Ecto neural progenitor cell (in vitro differentiated cells): ENCODE measurements around the gene DPEP1.
"Not testable (repeated sequence)": the region's sequence is repeated elsewhere in the genome, so short reads cannot be mapped to it uniquely, and the experiment has no call there.

Experiments
- DNase-seq: peaks from one replicate; pipeline ENCODE4 v3.0.0-alpha.2; 2018; ENCODE audit warnings: low spot score

The DPEP1 gene

DNA sequence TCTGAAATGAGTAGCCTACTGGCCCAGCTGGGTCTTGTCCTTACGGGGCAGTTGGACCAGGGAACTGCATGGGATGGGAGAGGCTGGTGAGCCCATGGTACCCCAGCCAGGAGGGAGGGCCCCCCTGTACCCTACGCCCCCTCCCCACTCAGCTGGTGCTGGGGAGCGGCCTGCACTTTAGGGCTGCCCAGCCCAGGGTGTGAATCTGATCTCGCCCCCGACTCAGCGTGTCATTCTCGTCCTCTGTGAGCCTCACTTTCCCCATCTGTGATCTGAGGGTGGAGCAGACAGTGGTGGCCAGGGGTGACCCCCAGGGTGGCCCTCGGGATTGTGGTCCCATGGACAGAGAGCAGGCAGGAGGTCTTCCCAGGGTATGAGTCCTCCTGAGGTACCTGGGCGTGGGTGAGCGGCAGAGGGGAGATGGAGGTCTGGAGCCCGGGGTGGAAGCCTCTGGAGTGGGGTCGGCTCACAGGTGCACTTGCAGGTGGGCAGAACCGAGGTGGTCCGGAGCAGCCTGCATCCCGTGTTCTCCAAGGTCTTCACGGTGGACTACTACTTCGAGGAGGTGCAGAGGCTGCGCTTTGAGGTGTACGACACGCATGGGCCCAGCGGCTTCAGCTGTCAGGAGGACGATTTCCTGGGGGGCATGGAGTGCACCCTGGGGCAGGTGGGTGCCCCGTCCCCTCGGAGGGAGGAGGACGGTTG is 36.2 kb upstream of the DPEP1 start:
- no peak for DNase-seq

DNA sequence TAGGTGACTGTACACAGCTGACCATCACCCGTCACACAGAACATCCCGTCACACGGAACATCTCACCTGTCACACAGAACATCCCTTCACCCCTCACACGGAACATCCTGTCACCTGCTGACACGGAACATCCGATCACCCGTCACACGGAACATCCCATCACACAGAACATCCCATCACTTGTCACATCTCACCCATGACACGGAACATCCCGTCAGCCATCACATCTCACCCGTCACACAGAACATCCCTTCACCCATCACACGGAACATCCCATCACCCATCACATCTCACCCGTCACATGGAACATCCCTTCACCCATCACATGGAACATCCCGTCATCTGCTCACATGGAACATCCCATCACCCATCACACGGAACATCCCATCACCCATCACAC is 34.1 kb upstream of the DPEP1 start:
- DNase-seq = no peak

DNA sequence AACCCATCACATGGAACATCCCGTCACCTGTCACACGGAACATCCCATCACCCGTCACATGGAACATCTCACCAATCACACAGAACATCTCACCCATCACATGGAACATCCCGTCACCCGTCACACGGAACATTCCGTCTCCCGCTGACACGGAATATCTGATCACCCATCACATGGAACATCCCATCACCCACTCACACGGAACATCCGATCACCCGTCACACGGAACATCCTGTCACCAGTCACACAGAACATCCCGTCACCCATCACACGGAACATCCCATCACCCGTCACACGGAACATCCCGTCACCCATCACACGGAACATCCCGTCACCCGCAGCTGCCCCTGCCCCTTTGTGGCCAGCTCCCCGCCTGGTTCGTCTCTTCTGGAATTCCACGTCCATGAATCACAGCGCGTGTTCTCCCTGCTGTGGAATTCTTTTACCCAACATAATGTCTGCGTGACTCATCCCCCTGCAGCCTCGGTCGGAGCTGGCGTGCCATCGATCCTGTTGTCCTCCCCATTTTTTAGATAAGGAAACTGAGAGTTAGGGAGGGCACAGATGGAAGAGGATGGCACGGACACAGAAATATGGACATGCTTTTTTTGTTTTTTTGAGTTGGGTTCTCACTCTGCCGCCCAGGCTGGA is 32.3 kb upstream of the DPEP1 start:
- no peak for DNase-seq

DNA sequence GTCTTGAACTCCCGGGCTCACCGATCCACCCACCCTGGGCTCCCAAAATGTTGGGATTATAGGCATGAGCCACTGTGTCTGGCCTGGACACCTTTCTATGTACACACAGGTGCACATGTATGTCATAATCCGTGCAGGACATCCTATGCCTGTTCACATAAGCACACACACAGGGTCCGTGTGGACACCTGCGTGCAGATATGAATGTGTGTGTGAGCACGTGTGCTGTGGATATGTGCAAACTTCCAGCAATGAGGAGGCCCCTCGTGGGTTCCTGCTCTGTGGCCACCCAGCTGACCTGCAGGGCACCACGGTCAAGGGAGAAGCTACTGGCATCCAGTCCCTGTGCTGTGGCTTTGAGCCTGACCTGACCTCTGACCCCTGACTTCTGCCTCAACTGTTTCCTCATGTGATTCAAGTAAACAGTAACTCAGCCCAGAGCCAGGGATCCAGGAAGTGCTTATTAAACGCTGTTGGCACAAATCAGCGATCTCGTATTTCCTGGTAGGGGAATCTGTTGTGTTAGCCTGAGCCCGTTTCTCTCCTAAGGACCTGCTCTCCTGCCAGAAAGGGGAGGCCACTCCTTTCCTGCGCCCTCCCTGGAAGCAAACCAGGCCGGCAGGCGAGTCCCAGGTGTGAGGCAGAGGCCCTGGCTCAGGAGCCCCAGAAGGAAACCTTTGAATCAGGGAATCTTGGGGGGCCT is 31.4 kb upstream of the DPEP1 start:
- no peak for DNase-seq

DNA sequence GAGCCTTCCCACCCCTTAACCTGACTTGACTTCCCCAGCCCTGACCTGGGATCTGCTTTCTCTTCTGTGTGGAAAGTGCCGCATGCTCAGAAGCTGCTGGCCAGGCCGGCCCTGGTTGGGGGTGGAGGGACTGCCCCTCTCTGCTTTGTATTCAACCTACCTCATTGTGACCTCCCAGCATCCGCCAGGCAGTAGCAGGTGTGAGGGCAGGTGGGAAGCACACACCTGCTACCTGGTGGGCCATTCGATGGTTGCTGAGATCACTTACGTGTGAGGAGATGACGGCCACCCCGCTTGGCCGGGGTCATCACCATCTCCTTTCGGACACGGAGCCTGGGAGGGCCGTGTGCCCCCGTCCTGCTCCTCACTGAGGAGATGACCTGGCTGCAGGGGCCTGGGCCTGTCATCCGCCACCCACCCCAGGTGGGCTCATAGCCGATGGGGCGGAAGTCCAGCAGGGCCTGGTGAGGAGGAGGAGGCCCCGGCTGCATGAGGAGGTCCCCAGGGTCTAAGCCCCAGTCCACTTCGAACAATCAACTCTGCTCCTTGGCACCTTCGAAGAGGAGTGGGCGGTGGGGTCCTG is 30.7 kb upstream of the DPEP1 start:
- no peak for DNase-seq

DNA sequence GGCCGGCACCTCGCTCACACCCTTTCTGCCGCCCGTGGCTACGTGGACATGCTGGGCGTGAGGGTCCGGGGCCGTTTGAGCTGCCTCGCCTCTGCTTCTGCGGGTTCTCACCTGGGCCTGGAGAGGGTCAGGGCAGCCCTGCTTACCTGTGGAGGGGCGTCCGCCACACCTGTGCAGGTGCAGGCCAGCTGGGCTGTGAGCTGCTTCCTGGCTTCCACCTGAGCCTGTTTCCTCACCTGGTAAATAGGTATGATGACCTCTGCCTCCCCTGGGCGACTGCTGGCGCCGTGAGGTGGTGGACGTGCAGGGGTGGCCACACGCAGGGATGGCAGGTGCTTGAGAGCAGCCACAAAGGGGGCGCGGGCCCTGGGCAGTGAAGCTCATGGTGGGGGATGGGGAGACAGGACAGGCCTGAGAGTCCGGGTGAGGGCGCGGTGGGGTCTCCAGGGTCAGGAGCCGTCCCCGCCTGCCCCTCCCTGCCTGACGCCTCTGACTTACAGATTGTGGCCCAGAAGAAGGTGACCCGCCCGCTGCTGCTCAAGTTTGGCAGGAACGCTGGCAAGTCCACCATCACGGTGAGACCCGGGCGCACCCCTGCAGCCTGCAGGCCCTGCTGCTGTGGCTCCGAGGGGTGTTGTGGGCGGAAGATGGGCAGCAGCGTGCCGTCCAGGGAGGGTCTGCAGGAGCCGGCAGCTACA is 30.1 kb upstream of the DPEP1 start:
- DNase-seq = no peak

DNA sequence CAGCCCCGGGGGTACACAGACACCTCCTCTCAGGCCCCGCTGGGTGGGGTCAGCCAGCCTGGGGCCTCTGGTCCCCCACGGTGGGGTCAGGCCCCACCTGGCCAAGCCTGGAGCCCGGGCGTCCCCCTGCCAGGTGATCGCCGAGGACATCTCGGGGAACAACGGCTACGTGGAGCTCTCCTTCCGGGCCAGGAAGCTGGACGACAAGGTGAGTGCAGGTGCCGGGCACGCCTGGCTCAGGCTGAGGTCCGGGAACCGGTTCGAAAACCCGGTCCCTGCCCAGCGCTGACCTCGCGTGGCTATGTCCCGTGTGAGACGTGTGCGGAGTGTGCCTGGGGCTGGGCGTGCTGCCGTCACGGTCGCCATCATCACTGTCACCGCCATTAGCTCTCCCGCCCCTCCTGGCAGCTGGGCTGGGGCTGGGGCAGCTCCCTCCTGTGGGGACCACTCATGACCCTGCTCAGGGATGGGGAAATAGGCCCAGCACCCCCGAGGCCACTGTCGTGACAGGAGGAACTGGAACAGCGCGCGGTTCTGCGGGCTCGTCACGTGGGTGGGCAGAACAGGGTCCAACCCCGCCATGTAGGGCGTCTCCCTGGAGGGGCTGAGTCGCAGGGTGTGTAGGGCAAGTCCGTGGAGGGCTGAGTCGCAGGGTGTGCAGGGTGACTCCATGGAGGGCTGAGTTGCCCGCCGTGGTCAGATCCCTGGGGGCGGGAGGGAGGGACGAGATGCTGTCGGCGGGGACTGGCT is 29.4 kb upstream of the DPEP1 start:
- no peak for DNase-seq

DNA sequence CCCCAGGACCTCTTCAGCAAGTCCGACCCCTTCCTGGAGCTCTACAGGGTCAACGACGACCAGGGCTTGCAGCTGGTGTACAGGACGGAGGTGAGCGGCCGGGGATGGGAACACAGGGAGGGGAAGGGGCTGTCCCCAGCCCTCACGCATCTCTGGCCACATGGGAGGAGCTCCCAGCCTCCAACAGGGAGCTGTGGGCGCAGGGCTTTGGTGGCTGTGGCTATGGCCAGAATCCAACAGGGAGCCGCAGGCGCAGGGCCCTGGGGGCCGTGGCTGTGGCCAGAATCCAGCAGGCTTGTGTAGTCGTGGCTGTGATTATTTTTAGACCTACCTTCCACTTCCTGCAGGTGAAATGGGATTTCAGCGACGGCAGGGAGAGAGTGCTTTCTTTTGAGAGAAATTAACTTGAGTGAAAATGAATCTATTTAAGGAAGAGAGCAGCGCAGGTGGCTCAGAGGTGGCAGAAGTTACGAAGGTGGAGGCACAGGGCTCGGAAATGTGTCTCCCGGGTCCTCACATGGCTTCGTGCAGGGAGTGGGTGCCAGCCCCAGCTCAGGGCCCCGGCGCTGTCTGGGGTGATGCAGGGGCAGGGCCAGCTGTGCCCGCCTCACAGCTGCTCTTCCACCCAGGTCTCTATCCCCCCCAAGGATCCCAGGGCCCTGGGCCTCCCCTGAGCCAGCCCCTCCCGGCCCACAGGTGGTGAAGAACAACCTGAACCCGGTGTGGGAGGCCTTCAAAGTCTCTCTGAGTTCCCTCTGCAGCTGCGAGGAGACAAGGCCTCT is 28.5 kb upstream of the DPEP1 start:
- DNase-seq = no peak

DNA sequence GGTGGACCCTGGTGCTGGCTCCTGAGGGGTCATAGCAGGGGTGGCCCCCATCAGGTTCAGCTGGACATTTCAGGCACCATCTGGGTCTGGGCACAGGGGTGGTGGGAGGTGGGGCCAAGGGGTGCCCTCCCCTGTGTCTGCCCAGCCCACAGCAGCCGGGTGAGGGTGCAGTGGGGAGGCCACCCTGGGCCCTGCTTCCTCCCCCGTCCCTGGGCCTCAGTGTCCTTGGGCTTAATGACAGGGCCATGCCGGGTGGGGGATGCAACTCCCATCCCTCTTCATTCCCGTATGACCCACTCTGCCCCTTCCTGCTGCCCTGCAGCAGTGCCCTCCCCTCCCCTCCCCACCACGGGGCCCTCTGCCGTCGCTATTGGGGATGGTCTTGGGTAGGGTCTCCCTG is 27.2 kb upstream of the DPEP1 start:
- DNase-seq = no peak

DNA sequence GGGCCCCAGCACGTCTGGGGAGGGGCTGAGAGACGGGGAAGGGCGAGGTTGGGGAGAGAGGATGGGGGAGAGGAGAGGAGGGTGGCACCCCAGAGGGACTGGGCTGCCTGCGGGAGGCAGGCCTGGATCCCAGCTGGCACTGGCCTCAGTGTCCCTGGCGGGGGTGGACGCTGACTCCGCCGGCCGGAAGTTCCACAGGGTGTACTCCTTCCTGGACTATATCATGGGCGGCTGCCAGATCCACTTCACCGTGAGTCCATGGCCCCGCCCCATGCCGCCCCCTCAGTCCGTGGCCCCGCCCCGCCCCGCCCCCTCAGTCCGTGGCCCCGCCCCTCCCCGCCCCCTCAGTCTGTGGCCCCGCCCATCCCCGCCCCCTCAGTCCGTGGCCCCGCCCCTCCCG is 26.6 kb upstream of the DPEP1 start:
- DNase-seq = no peak

DNA sequence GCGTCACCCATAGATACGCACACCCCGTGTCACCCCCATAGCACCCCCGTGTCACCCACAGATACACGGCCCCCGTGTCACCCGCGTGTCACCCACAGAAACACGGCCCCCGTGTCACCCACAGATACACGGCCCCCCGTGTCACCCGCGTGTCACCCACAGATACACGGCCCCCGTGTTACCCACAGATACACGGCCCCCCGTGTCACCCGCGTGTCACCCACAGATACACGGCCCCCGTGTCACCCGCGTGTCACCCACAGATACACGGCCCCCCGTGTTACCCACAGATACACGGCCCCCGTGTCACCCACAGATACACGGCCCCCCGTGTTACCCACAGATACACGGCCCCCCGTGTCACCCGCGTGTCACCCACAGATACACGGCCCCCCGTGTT is 25.8 kb upstream of the DPEP1 start:
- not testable (repeated sequence) for DNase-seq

DNA sequence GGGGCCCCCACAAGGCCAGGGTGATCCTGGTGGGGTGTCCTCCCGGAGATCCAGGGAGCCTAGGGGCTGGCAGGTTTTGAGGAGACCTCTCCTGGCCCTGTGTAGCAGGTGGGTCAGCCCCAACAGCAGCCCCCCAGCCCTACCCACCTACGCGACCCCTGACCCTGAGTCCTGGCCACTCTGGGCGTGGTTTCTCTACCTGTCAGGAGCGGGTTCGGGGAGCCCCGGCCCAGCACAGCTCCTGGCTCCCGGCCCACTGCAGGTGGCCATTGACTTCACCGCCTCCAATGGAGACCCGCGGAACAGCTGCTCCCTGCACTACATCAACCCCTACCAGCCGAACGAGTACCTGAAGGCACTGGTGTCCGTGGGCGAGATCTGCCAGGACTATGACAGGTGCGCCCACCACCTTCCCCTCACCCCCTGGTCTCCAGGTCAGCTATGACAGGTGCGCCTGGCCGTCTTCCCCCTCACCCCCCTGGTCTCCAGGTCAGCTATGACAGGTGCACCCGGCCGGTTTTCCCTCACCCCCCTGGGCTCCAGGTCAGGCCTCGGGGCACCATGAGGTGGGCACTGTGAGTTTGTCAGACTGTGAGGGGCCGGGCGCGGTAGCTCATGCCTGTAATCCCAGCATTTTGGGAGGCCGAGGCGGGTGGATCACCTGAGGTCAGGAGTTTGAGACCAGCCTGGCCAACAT is 24.9 kb upstream of the DPEP1 start:
- DNase-seq = no peak

DNA sequence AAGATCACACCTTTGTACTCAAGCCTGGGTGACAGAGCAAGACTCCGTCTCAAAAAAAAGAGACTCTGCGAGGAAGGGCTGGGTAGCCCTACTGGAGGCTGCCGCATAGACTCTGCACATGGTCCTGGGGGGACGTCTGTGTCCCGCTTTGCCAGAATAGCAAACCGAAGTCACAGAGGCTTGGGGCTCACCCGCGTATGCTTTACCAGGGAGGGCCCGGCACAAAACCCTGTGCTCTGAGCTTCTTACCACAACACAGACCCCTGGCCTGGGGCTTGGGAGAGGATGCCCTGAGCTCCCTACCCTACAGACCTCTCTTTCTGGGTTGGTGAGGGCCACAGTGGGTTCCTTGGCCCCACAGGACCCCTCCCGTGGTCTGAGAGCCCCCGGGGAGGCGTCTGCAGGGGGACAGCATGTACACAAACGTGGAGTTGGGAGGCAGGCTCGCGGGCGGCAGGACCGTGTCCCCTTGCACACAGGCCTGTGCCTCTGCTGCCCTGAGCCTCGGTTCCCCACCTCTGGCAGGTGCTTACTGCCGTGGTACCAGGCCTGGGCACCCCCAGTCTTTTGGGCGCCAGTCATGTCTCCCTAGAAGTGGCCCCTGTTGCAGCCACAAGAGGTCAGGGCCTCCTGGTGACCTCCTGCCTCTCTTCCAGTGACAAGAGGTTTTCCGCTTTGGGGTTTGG is 24.1 kb upstream of the DPEP1 start:
- no peak for DNase-seq

DNA sequence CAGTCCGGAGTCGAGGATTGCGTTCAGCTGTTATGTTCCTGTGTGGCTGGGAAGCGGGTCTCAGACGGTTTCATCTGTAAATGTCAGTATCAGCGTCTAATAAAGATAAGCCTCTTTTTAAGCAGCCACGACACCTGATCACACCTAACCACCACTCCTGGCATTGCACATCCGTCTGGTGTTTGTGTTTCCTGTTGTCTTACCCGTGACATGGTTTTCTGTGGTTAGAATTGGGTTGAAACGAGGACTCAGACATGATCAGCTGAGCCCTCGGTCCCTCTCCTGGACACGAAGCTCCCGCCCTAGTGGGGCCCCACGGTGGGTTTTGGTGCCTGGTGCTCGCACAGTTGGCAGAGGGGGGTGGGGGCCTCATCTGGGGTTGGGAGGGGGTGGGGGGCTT is 19.6 kb upstream of the DPEP1 start:
- no peak for DNase-seq

DNA sequence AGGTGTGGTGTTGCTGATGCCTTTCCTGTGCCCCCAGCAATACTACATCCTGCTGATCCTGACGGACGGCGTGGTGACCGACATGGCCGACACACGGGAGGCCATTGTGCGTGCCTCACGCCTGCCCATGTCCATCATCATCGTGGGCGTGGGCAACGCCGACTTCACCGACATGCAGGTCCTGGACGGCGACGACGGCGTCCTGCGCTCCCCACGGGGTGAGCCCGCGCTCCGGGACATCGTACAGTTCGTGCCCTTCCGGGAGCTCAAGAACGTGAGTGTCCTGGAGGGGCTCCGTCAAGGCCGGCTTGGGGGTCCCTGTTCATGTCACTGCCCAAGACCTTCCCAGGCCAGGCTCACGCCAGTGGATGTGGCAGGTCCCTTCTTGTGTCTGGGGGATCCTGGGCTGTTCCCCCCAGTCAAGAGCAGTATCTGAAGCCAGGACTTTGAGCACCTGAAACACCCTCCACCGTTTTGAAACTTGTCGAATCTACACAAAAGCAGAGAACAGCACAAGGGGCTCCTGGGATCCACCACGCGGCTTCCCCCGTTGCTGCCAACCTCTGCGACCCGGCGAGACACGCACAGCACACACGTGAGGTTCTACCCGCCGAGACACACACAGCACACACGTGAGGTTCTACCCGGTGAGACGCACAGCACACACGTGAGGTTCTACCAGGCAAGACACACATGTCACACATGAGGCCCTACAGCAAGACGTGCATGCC is 17.9 kb upstream of the DPEP1 start:
- DNase-seq = no peak

DNA sequence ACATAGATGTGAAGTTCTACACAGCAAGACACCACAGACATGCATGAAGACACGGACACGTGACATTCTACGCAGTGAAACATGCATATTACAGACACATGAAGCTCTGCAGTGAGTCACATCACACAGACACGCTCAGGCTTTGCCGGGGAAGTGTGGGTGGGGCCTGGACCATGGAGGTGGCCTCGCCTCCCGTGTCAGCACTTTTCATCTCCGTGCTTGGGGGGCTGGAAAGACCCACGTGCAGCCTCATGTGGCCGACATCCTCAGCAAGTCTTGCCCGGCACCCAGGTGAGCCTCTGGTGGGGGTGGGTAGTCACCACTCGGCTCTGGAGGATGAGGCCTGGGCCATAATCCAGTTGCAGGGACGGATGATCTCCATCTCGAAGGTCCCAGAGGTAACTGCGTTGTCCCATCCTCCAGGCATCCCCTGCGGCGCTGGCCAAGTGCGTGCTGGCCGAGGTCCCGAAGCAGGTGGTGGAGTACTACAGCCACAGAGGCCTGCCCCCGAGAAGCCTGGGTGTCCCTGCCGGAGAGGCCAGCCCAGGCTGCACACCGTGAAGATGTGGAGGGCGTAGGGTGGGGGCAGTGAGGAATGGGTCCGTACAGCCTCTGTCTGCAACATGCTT is 17.3 kb upstream of the DPEP1 start:
- no peak for DNase-seq

DNA sequence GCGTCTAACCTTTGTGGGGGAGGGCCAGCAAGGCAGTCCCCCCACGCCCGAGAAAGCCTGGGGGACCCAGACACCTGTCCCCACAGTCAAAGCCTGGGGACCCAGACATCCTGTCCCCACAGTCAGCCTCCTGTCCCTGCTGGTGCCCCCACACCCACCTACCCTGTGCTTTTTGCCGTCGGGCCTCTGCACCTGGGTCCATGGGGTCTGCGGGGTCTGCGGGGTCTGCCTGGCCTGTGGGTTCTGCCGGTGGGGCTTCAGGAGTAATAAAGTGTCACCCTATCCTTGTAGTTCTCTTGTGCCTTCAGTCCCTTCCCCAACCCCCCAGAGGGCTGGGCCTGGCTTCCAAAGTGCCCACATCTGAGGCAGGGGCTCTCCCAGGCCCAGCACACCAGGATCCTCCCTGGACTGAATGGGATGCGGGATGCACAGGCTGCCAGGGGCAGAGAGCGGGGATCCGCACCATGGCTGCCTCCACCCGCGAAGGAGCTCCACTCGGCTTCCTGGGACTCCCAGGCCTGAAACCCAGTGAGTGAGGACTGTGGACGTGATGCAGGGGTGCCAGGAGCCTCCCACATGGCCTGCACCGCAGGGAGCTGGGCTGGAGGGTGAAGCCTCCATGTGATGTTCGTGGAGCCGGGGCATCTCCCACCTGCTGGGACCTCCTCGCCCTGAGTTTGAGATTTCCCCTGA is 16.3 kb upstream of the DPEP1 start:
- no peak for DNase-seq

DNA sequence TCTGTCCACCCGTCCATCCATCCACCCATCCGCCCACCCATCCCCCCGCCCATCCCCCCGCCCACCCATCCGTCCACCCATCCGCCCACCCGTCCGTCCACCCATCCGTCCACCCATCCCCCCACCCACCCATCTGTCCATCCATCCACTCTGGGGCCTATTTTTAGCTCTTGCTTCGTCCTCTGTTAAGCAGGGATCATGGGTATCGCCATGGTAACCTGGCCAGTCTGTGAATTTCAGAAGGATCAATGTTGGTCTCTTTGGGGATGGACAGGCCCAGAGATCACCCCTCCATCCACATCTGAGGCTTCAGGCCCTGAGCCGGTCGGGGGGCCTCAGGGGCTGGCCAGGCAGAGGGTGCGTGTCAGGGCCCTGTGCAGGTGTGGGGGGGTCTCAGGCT is 15.2 kb upstream of the DPEP1 start:
- no peak for DNase-seq
